Gastroesophageal sphincter (tissue), 4 donors: ENCODE results near the gene CDIPT. TPM values are rescaled to one million over a fixed set of nuclear protein-coding genes. Genes with fewer than 3 reads are reported as not detected.

Source experiments
- ATAC-seq: fragments of 150-250 bp; one replicate; pipeline ENCODE4 v1.9.1; 2016; ENCODE audit warnings: mild to moderate bottlenecking, moderate library complexity
- H3K27ac ChIP-seq, 4 donors: fragments of 200-600 bp; sonication (generic) in 3 of 4; 1 replicate in 3 of 4; 2 replicates in 1 of 4; pipeline ENCODE4 v1.5.1; 2016 to 2019
- H3K27me3 ChIP-seq: fragments of 200-600 bp; sonication (generic); one replicate; pipeline ENCODE4 v1.5.1; 2019
- H3K36me3 ChIP-seq, 2 donors: fragments of 200-600 bp; sonication (generic); one replicate each; pipeline ENCODE4 v1.5.1; 2019; ENCODE audit warnings: control low read depth in 1 of 2
- H3K4me1 ChIP-seq, 3 donors: fragments of 200-600 bp; sonication (generic); 1 replicate in 2 of 3; 2 replicates in 1 of 3; pipeline ENCODE4 v1.5.1; 2016 to 2019; ENCODE audit warnings: control low read depth in 2 of 3
- H3K4me3 ChIP-seq, 2 donors: fragments of 200-600 bp; sonication (generic); one replicate each; pipeline ENCODE4 v1.5.1; 2019; ENCODE audit warnings: mild to moderate bottlenecking in 1 of 2, moderate library complexity in 1 of 2
- H3K9me3 ChIP-seq, 3 donors: fragments of 200-600 bp; sonication (generic); one replicate each; pipeline ENCODE4 v1.5.1; 2017 to 2019; ENCODE audit warnings: control low read depth in 2 of 3
- CTCF ChIP-seq, 4 experiments: fragments of 200-600 bp in 2 of 4; fragments of 450-650 bp in 2 of 4; sonication (generic) in 1 of 4; IDR thresholded peaks; one replicate each; pipeline ENCODE4 v1.5.1; 2017 to 2019; ENCODE audit warnings: antibody characterized with exemption in 4 of 4, mild to moderate bottlenecking in 2 of 4, moderate library complexity in 2 of 4
- EP300 ChIP-seq: sonication (generic); formaldehyde crosslinking; IDR thresholded peaks from one replicate; pipeline ENCODE4 v1.6.1; 2017; ENCODE audit warnings: antibody characterized with exemption, mild to moderate bottlenecking
- POLR2A ChIP-seq, 2 donors: fragments of 450-650 bp; IDR thresholded peaks; one replicate each; pipeline ENCODE4 v1.6.1; 2017; ENCODE audit warnings: antibody characterized with exemption in 2 of 2, mild to moderate bottlenecking in 2 of 2, moderate library complexity in 1 of 2
- POLR2AphosphoS5 ChIP-seq: sonication (generic); formaldehyde crosslinking; IDR thresholded peaks from one replicate; pipeline ENCODE4 v1.6.1; 2017; ENCODE audit warnings: antibody characterized with exemption
- WGBS, 2 donors: methylation state at CpG; one replicate each; pipeline ENCODE4 v1.1.5; 2018; ENCODE audit warnings: low coverage in 1 of 2; 5-methylcytosine and 5-hydroxymethylcytosine counted together
- total RNA-seq, 4 donors: library from RNA; depleted of rRNA; stranded (reverse); fragments of >200 nt; gene quantifications; one replicate each; pipeline ENCODE4 v1.1.0, GENCODE V29; 2016

Gene CDIPT
- total RNA-seq, 4 donors from 2014 or later = 119 to 167 (median 130) TPM

GRCh38 chr16:29877266-29877961, 14.4 kb upstream of the CDIPT start:
- peak overlapping the region in 1 of 2 donors; percentile 25 for H3K4me3 ChIP-seq
- no peak for ATAC-seq

GRCh38 chr16:29876594-29877249, 13.7 kb upstream of the CDIPT start:
- TF ChIP-seq CTCF (IDR thresholded peaks at IDR 0.05) (no peak), POLR2AphosphoS5 (no peak), POLR2A (IDR thresholded peaks at IDR 0.05) (no peak), EP300 (no peak)
- no peaks in the 10 kb centered on the region for H3K36me3 ChIP-seq
- no peaks in the 10 kb centered on the region for H3K9me3 ChIP-seq
- peaks cover 60% of the 10 kb centered on the region for H3K27me3 ChIP-seq
- H3K4me3 ChIP-seq = peak overlapping the region in 1 of 2 donors; percentile 25
- WGBS, 2 donors = 0 to 20% methylated on average over 3 to 6 of the region's 45 CpGs
- no peak for ATAC-seq
- peaks cover 0 to 16% (median 0%) of the 10 kb centered on the region in 3 donors for H3K4me1 ChIP-seq
- no peak overlapping the region for H3K27ac ChIP-seq

More at GRCh38 chr16:29877266-29877961, 14.4 kb upstream of the CDIPT start:
- Histone ChIP-seq H3K36me3 (no peaks in the 10 kb centered on the region), H3K27me3 (peaks cover 60% of the 10 kb centered on the region), H3K4me1 (peaks cover 0 to 16% (median 0%) of the 10 kb centered on the region in 3 donors), H3K9me3 (no peaks in the 10 kb centered on the region), H3K27ac (no peak overlapping the region)
- 0 to 11% methylated on average over 7 to 12 of the region's 28 CpGs for WGBS, 2 donors
- TF ChIP-seq CTCF (IDR thresholded peaks at IDR 0.05) (no peak), POLR2A (IDR thresholded peaks at IDR 0.05) (no peak), POLR2AphosphoS5 (no peak)

GRCh38 chr16:29876217-29876593, 13.2 kb upstream of the CDIPT start:
- Histone ChIP-seq H3K36me3 (no peaks in the 10 kb centered on the region), H3K9me3 (no peaks in the 10 kb centered on the region), H3K27ac (no peak overlapping the region), H3K4me1 (peaks cover 0 to 16% (median 0%) of the 10 kb centered on the region in 3 donors), H3K4me3 (peak overlapping the region in 1 of 2 donors; percentile 25), H3K27me3 (peaks cover 60% of the 10 kb centered on the region)
- TF ChIP-seq EP300 = no peak
- no peak for TF ChIP-seq POLR2AphosphoS5
- no peak for TF ChIP-seq POLR2A (IDR thresholded peaks at IDR 0.05)
- no peak for TF ChIP-seq CTCF (IDR thresholded peaks at IDR 0.05)
- no peak for ATAC-seq
- 16 to 33% methylated on average over 2 to 15 of the region's 18 CpGs for WGBS, 2 donors

- no peak for TF ChIP-seq POLR2A (IDR thresholded peaks at IDR 0.05)
- no peak for TF ChIP-seq EP300
- TF ChIP-seq CTCF (IDR thresholded peaks at IDR 0.05) = no peak
- no peak for TF ChIP-seq POLR2AphosphoS5
- WGBS, 2 donors = 89 to 100% methylated on average over 1 to 3 of the region's 6 CpGs
- Histone ChIP-seq H3K27me3 (peaks cover 57% of the 10 kb centered on the region), H3K27ac (no peak overlapping the region), H3K9me3 (no peaks in the 10 kb centered on the region), H3K4me3 (no peak overlapping the region), H3K36me3 (no peaks in the 10 kb centered on the region), H3K4me1 (peaks cover 0 to 16% (median 0%) of the 10 kb centered on the region in 3 donors)
- ATAC-seq = no peak
These were observed 12.2 kb upstream of the CDIPT start for GRCh38 chr16:29875206-29875605.
